ENCODE results near the gene MUC15. TPM values are rescaled to one million over a fixed set of nuclear protein-coding genes. Genes with fewer than 3 reads are reported as not detected.

The MUC15 gene
- polyA plus RNA-seq, 1 of the 3 experiments (the other 2 are of a cell fraction) = not detected

GRCh38 chr11:26607725-26608506, 35.9 kb upstream of the MUC15 start:
- no peak for DNase-seq
- Histone ChIP-seq H3K9me3 (peaks cover 4% of the 10 kb centered on the region; the same call in 1 of the 2 replicates), H3K79me2 (ENCODE audit: insufficient read depth) (no peaks in the 10 kb centered on the region), H3K27ac (ENCODE audit: low read depth in 2 of 2, low read length in 1 of 2) (no peak overlapping the region), H3F3A (replicated peaks; ENCODE audit: insufficient read depth) (no peaks in the 10 kb centered on the region), H4K20me1 (ENCODE audit: insufficient read depth) (no peaks in the 10 kb centered on the region), H3K9me2 (no peaks in the 10 kb centered on the region), H3K9ac (no peak overlapping the region), H2AFZ (ENCODE audit: low read depth) (no peak overlapping the region), H3K36me3 (replicated peaks in 1 of 2; ENCODE audit: control insufficient read depth in 1 of 2, insufficient read depth in 2 of 2, low read length in 1 of 2) (no peaks in the 10 kb centered on the region), H3K4me3 (ENCODE audit: low read depth in 2 of 2, low read length in 1 of 2) (no peak overlapping the region), H3K27me3 (ENCODE audit: insufficient read depth) (no peaks in the 10 kb centered on the region), H3K4me1 (ENCODE audit: control insufficient read depth in 1 of 2, insufficient read depth in 2 of 2, low read depth in 1 of 2, low read length in 1 of 2) (no peaks in the 10 kb centered on the region), H3K4me2 (no peak overlapping the region)
- no peak for TF ChIP-seq ZBTB33 (IDR thresholded peaks at IDR 0.05; ENCODE audit: borderline replicate concordance, low read depth)
- TF ChIP-seq TAF1 (IDR thresholded peaks at IDR 0.05; ENCODE audit: borderline replicate concordance, low read depth, low read length) = no peak
- TF ChIP-seq MXI1 (IDR thresholded peaks at IDR 0.05; ENCODE audit: low read depth, low read length) = no peak
- no peak for TF ChIP-seq TCF12 (IDR thresholded peaks at IDR 0.05)
- no peak for TF ChIP-seq MAX (IDR thresholded peaks at IDR 0.05; ENCODE audit: low read depth)
- TF ChIP-seq REST (IDR thresholded peaks at IDR 0.05; ENCODE audit: low read depth, low read length) = no peak
- 59% methylated on average over 7 of the region's 7 CpGs for WGBS (ENCODE audit: low lambda C conversion rate)
- POLR2A ChIA-PET = no interaction called here
- CTCF ChIA-PET = interaction anchor here (1.2 kb wide), 1 partner anchor 58 kb away, joined by 3 read pairs; no protein-coding TSS in a partner anchor

- H3K27ac ChIP-seq (ENCODE audit: low read depth in 2 of 2, low read length in 1 of 2) = no peak overlapping the region
- no peaks in the 10 kb centered on the region for H3K9me3 ChIP-seq
- DNase-seq = no peak
- H3K79me2 ChIP-seq (ENCODE audit: insufficient read depth) = no peaks in the 10 kb centered on the region
- no peaks in the 10 kb centered on the region for H3K9me2 ChIP-seq
- no peak overlapping the region for H3K4me3 ChIP-seq (ENCODE audit: low read depth in 2 of 2, low read length in 1 of 2)
- H4K20me1 ChIP-seq (ENCODE audit: insufficient read depth) = no peaks in the 10 kb centered on the region
- CTCF ChIA-PET = no interaction called here
- no peaks in the 10 kb centered on the region; a peak in 1 of 4 replicates for H3K4me1 ChIP-seq (ENCODE audit: control insufficient read depth in 1 of 2, insufficient read depth in 2 of 2, low read depth in 1 of 2, low read length in 1 of 2)
- H3F3A ChIP-seq (replicated peaks; ENCODE audit: insufficient read depth) = no peaks in the 10 kb centered on the region
- H3K9ac ChIP-seq = no peak overlapping the region
- H2AFZ ChIP-seq (ENCODE audit: low read depth) = no peak overlapping the region
- H3K36me3 ChIP-seq (replicated peaks in 1 of 2; ENCODE audit: control insufficient read depth in 1 of 2, insufficient read depth in 2 of 2, low read length in 1 of 2) = no peaks in the 10 kb centered on the region
- WGBS (ENCODE audit: low lambda C conversion rate) = 57% methylated on average over 3 of the region's 4 CpGs
- POLR2A ChIA-PET = no interaction called here
- H3K4me2 ChIP-seq = no peak overlapping the region
- no peaks in the 10 kb centered on the region for H3K27me3 ChIP-seq (ENCODE audit: insufficient read depth)
- no peak for TF ChIP-seq RXRA (IDR thresholded peaks at IDR 0.05; ENCODE audit: borderline replicate concordance, low read depth)
- no peak for TF ChIP-seq CTCF (IDR thresholded peaks at IDR 0.05)
- no peak for TF ChIP-seq NRF1 (IDR thresholded peaks at IDR 0.05; ENCODE audit: low read depth, low read length)
- TF ChIP-seq REST (IDR thresholded peaks at IDR 0.05; ENCODE audit: low read depth, low read length) = no peak
- no peak for TF ChIP-seq RCOR1 (IDR thresholded peaks at IDR 0.05; ENCODE audit: low read length)
- TF ChIP-seq SIN3A (IDR thresholded peaks at IDR 0.05; ENCODE audit: borderline replicate concordance, low read depth, low read length) = no peak
- no peak for TF ChIP-seq MAX (IDR thresholded peaks at IDR 0.05; ENCODE audit: low read depth)
- TF ChIP-seq TEAD4 (IDR thresholded peaks at IDR 0.05; ENCODE audit: borderline replicate concordance, insufficient read depth) = no peak
Measured at GRCh38 chr11:26599876-26600434, 27.9 kb upstream of the MUC15 start.

Data from SK-N-SH (cell line).